ENCODE measurements around the gene DPP6. TPM values are rescaled to one million over a fixed set of nuclear protein-coding genes. Genes with fewer than 3 reads are reported as not detected.

Gene DPP6
- total RNA-seq, 4 donors from 2014 or later = 1.8 to 33.7 (median 6.4) TPM

DNA sequence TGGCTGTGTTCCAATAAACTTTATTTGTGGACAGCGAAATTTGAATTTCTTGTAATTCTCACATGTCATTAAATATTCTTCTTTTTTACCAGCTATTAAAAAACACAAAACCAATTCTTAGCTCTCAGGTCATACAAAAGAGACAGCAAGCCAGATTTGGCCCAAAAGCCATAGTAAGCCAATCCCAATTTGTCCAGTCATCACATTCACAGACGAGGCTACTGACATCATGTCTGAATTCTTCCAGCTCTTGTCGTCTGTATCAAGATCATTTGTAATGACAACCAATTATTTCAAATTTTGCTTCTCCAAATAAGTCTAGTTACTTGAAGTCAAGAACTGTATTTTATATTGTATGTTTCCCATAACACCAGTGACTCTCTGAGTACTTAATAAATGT lies 684.2 kb downstream of the DPP6 start:
- DNase-seq = no peak
- no peaks in the 10 kb centered on the region for H3K4me1 ChIP-seq
- no peaks in the 10 kb centered on the region for H3K27me3 ChIP-seq
- 69 to 92% methylated on average over 3 of the region's 3 CpGs for WGBS, 2 donors (ENCODE audit: low coverage in 1 of 2)
- H3K4me3 ChIP-seq = no peak overlapping the region
- H3K36me3 ChIP-seq = no peaks in the 10 kb centered on the region
- TF ChIP-seq, protein P1, sequence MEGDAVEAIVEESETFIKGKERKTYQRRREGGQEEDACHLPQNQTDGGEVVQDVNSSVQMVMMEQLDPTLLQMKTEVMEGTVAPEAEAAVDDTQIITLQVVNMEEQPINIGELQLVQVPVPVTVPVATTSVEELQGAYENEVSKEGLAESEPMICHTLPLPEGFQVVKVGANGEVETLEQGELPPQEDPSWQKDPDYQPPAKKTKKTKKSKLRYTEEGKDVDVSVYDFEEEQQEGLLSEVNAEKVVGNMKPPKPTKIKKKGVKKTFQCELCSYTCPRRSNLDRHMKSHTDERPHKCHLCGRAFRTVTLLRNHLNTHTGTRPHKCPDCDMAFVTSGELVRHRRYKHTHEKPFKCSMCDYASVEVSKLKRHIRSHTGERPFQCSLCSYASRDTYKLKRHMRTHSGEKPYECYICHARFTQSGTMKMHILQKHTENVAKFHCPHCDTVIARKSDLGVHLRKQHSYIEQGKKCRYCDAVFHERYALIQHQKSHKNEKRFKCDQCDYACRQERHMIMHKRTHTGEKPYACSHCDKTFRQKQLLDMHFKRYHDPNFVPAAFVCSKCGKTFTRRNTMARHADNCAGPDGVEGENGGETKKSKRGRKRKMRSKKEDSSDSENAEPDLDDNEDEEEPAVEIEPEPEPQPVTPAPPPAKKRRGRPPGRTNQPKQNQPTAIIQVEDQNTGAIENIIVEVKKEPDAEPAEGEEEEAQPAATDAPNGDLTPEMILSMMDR (IDR thresholded peaks at IDR 0.05) = no peak
- TF ChIP-seq POLR2AphosphoS5 (IDR thresholded peaks at IDR 0.05) (no peak), EP300 (IDR thresholded peaks at IDR 0.05; ENCODE audit: low read depth) (no peak), POLR2A (IDR thresholded peaks at IDR 0.05) (no peak)
- H3K9me3 ChIP-seq = no peaks in the 10 kb centered on the region
- intact Hi-C loops (cut with DNase I; ENCODE audit: low total_unique reads) (no loop called here), in situ Hi-C loops (cut with MboI; ENCODE audit: low pct_ligation_motif_present in 1 of 4, low pct_unique_long_range_greater_than_20kb in 1 of 4, low sequenced_read_pairs in 3 of 4) (no loop called here)
- H3K27ac ChIP-seq = no peak overlapping the region

DNA sequence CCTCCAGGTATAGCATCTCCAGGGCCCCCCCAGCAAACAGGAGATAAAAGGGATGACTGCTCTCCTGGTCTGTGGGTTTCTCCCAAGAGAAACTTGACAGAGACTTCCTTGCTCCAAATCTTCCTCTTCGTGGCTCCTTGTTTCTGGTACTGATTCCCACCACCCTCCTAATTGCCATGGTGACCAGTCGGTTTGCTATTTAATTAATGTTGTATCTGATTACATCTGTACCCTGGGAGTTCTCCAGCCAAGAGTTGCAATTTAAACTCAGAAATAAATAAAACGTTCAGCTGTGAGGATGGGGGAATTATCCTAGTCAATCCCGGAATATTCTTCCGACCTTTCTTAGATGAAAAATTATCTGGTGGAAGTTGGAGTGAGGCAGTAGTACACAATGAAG lies 686.0 kb downstream of the DPP6 start:
- no peaks in the 10 kb centered on the region for H3K27me3 ChIP-seq
- no peaks in the 10 kb centered on the region for H3K9me3 ChIP-seq
- H3K4me3 ChIP-seq = no peak overlapping the region
- intact Hi-C loops (cut with DNase I; ENCODE audit: low total_unique reads) (no loop called here), in situ Hi-C loops (cut with MboI; ENCODE audit: low pct_ligation_motif_present in 1 of 4, low pct_unique_long_range_greater_than_20kb in 1 of 4, low sequenced_read_pairs in 3 of 4) (no loop called here)
- H3K36me3 ChIP-seq = no peaks in the 10 kb centered on the region
- DNase-seq = no peak
- H3K4me1 ChIP-seq = no peaks in the 10 kb centered on the region
- WGBS, 2 donors (ENCODE audit: low coverage in 1 of 2) = 69 to 77% methylated on average over 5 of the region's 5 CpGs
- no peak overlapping the region for H3K27ac ChIP-seq
- TF ChIP-seq POLR2A (IDR thresholded peaks at IDR 0.05) = no peak
- no peak for TF ChIP-seq POLR2AphosphoS5 (IDR thresholded peaks at IDR 0.05)
- TF ChIP-seq, protein P1 (IDR thresholded peaks at IDR 0.05) = no peak
- no peak for TF ChIP-seq EP300 (IDR thresholded peaks at IDR 0.05; ENCODE audit: low read depth)

DNA sequence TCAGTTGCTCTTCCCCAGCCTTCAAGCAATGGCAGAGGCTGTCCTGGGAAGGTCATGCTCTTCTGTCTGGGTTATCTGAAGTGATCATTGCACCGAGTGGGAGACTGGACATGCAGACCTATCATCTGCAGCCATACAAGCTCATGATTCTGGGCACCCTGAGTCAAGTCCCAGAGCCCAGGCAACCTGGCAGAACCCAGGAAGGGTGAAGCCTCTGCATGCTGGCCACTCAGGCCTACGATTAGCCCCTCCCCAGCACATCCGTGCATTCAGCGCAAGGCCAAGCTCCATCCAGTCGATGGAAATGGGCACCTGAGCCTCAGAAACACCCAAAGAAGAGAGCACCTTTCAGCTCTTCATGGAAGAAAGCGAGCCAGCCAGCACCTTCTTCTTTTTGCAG lies 688.9 kb downstream of the DPP6 start:
- no peaks in the 10 kb centered on the region for H3K27me3 ChIP-seq
- TF ChIP-seq, protein P1 (IDR thresholded peaks at IDR 0.05) = no peak
- TF ChIP-seq EP300 (IDR thresholded peaks at IDR 0.05; ENCODE audit: low read depth) = no peak
- H3K4me1 ChIP-seq = no peaks in the 10 kb centered on the region
- in situ Hi-C loops (cut with MboI; ENCODE audit: low pct_ligation_motif_present in 1 of 4, low pct_unique_long_range_greater_than_20kb in 1 of 4, low sequenced_read_pairs in 3 of 4) = no loop called here
- H3K27ac ChIP-seq = no peak overlapping the region
- no peaks in the 10 kb centered on the region for H3K9me3 ChIP-seq
- no peak overlapping the region for H3K4me3 ChIP-seq
- 60 to 84% methylated on average over 1 to 6 of the region's 6 CpGs for WGBS, 2 donors (ENCODE audit: low coverage in 1 of 2)
- DNase-seq = no peak
- no peaks in the 10 kb centered on the region for H3K36me3 ChIP-seq
- intact Hi-C loops (cut with DNase I; ENCODE audit: low total_unique reads) = no loop called here

DNA sequence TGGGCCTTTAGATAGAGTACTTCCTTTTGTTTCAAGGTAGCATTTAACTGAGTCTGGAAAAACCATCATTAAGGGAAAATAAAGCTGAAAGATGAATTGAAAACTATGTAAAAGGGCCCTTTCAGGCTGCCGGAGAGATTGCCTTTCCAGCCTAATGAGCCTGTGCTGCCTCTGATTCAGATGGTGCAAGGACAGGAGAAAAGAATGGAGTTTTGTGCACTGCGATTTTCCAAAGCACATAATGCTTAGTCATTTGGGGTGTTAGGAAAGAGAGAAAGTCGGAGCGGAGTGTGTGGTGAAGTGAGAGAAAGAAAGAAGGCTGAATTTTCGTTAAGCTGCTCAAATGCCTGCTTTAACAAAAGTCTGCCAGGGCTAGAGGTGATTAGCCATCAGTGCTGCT lies 691.0 kb downstream of the DPP6 start:
- WGBS, 2 donors (ENCODE audit: low coverage in 1 of 2) = 80 to 89% methylated on average over 5 of the region's 5 CpGs
- Histone ChIP-seq H3K27me3 (no peaks in the 10 kb centered on the region), H3K4me1 (no peaks in the 10 kb centered on the region), H3K9me3 (no peaks in the 10 kb centered on the region), H3K27ac (no peak overlapping the region), H3K4me3 (no peak overlapping the region), H3K36me3 (no peaks in the 10 kb centered on the region)
- no peak for TF ChIP-seq POLR2A (IDR thresholded peaks at IDR 0.05)
- no peak for TF ChIP-seq POLR2AphosphoS5 (IDR thresholded peaks at IDR 0.05)
- no peak for TF ChIP-seq EP300 (IDR thresholded peaks at IDR 0.05; ENCODE audit: low read depth)
- TF ChIP-seq, protein P1 (IDR thresholded peaks at IDR 0.05) = no peak
- intact Hi-C loops (cut with DNase I; ENCODE audit: low total_unique reads) (no loop called here), in situ Hi-C loops (cut with MboI; ENCODE audit: low pct_ligation_motif_present in 1 of 4, low pct_unique_long_range_greater_than_20kb in 1 of 4, low sequenced_read_pairs in 3 of 4) (no loop called here)
- no peak for DNase-seq

All from transverse colon (tissue), 4 donors.